NCI-H1930 (cell line): Measurements from ENCODE around the gene DNAH10.
"Not testable (repeated sequence)": the region's sequence is repeated elsewhere in the genome, so short reads cannot be mapped to it uniquely, and the experiment has no call there.

Experiments
- DNase-seq, 2 experiments: peaks; one replicate each; lab custom pipeline; 2025; lab: John Stamatoyannopoulos, UW

DNAH10 gene

DNA sequence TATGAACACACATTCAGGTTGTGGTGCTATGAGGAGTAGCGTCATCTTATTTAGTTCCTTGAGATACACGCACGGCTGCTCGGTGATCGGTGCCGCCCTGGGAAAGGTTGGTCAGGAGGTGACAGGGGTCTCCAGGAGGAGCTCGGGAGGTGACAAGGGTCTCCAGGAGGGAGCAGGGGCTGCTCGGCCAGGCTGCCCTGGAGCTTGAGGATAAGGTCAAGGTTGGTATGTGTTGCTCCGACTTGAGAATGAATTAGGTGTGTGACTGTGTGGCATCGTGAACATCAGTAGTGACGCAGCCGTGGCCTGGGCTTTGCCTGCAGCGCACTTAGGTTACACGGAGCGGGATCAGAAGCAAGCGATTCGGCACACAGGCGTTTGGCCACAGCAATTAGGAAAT lies 174.4 kb downstream of the DNAH10 start:
- DNase-seq: no peak

DNA sequence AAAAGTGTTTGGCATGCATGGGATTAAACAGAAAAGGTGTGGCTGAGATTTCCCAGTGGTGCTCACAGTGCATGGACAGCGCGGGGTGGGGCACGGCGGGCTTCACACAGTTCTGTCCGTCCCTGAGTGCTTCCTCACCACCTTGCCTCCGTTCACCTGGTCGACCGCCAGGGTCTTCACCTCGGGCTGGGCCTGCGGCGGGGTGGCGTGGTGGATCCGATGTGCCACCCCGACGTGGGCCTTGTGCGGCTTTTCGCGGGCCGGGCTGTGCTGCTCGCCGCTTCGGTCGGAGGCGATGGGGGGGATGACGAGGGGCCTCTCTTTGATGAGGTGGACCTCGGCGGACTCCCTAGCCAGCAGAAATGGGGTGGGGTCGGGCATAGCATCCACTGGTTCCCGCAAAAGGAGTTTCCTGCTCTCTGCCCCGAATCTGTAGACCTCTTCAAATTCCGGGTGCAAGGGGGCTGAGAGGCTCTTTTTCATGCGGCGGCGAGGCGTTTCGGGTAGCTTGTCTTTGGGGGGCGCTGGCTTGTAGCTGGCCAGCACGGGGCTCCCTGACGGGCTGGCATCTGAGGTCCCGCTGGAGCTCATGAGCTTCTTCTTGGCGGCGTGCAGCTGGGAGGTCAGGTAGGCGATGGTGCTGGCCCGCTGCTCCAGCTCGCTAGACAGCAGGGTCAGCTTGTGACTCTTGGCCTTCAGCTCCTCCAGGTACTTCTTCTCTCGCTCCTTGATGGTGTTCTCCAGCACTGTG lies 175.0 kb downstream of the DNAH10 start:
- DNase-seq: no peak

GRCh38 chr12:123937707-123938591 lies 175.8 kb downstream of the DNAH10 start:
- DNase-seq: no peak

DNA sequence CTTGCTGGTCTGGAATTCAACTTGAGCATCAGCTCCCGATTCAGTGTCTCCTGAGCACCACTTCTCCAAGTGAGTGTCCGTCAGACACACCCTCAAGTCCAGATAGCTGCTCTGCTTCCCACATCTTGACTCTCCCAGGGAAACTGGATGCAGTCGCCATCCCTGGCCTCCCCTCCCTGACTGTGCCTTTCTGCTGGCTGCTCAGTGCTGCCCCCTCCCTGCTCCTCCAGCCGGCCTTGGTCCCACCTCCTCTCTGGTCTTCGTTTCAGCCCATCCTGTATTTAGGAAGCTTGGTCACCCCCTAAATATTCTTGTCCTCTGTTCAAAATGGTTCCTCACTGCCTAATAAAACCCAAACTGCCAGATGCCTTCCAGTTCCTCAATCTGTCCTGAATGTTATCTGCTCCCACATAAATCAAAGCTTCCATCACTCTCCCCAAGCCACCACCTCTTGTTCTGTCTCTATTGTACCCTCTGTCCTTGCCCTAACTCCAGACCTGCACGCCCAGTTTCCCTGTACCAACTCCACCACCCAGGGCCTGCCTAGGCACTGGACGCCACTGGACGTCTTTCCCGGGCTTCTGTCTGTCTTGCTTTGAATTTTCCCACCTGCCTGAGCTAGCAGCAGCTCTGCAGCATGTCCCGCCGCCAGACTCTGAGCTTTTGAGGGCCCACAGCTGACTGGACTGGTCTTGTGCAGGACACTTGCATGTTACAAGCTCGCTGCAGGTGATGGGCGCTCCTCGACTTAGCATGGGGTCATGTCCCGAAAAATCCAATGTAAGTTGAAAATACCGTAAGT lies 176.8 kb downstream of the DNAH10 start:
- no peak for DNase-seq

DNA sequence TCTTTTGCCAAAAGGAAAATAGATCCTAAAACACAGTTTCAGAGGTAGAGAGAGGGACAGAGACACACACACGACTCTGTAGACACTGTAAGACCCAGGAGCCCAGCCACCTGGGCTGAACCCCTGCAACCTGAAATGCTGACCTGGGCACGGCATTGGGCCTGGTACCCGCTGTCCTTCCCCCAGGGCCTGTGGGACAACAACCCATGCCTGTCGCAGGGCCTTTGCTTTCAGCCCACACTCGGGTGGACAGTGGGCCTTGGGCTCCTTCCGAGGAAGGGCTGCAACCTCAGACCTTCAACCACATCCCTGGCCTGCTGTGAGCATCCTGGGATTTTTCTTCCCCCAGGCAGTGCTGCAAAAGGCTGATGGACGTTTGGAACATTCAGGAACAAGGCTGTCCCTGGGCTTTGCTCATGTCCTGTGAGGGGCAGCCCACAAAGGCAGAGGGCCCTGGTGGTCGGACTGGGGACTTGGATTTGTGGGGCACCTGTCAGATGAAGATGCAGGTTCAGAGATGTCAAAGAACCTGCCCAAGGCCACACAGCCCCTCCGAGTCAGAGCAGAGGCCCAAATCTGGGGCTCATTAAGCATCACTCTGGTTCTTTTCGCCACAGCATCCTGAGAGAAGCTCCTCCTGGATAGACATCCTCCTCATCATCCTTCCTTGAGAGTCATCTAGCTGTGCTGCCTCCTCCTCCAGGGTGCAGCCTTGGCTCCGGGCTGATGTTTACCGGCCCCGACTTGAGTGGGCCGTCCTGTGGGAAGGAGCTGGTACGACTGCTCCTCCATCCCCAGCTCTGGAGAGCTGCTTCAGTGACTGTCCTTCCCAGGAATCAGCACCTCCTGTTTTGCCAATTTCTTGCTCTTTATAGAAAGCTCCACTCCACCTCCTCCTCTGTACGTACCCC lies 177.9 kb downstream of the DNAH10 start:
- no peak for DNase-seq

GRCh38 chr12:123940627-123940966 lies 178.5 kb downstream of the DNAH10 start:
- no peak for DNase-seq

GRCh38 chr12:123941000-123941399 lies 178.9 kb downstream of the DNAH10 start:
- DNase-seq: no peak

- DNase-seq: no peak
Measured at GRCh38 chr12:123941624-123942237, 179.6 kb downstream of the DNAH10 start.

- no peak for DNase-seq
Measured at GRCh38 chr12:123942238-123942653, 180.1 kb downstream of the DNAH10 start.

DNA sequence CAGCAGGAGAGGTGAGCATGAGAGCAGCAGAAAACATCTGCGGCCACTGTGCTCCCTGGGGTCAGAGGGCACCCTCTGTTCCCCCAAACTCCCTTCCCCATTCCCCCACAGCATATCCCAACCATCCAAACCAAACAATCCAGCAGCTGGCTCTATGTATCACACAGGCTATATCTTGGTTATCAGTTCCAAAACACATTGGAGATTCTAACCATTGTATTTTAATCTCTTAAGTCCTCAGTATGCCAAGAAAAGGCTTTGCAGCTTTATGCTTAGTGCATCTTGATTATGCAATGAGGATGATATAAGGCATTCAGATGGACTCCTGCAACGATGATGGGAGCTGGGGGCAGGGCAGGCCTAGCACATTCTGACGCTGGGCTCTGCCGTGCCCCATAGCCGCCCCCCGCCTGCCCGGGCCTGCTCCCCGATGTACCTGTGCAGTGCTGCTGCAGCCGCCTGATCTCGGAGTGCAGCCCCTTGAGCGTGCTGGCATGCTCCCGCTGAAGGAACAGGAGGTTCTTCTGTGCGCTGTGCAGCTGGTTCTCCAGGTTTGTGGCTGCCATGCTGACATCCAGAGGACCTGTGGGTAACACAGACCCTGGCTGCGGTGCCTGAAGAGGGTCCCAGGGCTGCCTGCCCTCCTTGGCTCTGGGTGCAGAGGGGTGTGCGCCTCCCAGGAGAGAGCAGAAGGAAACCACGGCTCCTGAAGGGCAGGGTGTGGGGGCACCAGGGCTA lies 181.0 kb downstream of the DNAH10 start:
- DNase-seq: no peak

GRCh38 chr12:123943816-123944215 lies 181.7 kb downstream of the DNAH10 start:
- DNase-seq: no peak

- no peak for DNase-seq
Measured at GRCh38 chr12:123944696-123945095, 182.6 kb downstream of the DNAH10 start.

GRCh38 chr12:123945287-123946151 lies 183.4 kb downstream of the DNAH10 start:
- DNase-seq: no peak

GRCh38 chr12:123946152-123946515 lies 184.0 kb downstream of the DNAH10 start:
- DNase-seq: no peak

GRCh38 chr12:123946516-123947505 lies 184.7 kb downstream of the DNAH10 start:
- DNase-seq: not testable (repeated sequence)

DNA sequence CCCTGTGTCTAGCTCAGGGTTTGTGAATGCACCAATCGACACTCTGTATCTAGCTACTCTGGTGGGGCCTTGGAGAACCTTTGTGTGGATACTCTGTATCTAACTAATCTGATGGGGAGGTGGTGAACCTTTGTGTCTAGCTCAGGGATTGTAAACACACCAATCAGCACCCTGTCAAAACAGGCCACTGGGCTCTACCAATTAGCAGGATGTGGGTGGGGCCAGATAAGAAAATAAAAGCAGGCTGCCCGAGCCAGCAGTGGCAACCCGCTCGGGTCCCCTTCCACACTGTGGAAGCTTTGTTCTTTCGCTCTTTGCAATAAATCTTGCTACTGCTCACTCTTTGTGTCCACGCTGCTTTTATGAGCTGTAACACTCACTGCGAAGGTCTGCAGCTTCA lies 185.4 kb downstream of the DNAH10 start:
- DNase-seq: not testable (repeated sequence)

- DNase-seq: no peak
Measured at GRCh38 chr12:123948401-123948795, 186.3 kb downstream of the DNAH10 start.
